Fibroblast of skin of left biceps (primary cell): ENCODE measurements around the gene GRP.
"Not testable (repeated sequence)": the region's sequence is repeated elsewhere in the genome, so short reads cannot be mapped to it uniquely, and the experiment has no call there.

Source experiments
- DNase-seq, 2 experiments: peaks; one replicate each; pipeline ENCODE4 v3.0.0-alpha.2; 2013; ENCODE audit warnings: low read depth in 2 of 2

GRP gene

DNA sequence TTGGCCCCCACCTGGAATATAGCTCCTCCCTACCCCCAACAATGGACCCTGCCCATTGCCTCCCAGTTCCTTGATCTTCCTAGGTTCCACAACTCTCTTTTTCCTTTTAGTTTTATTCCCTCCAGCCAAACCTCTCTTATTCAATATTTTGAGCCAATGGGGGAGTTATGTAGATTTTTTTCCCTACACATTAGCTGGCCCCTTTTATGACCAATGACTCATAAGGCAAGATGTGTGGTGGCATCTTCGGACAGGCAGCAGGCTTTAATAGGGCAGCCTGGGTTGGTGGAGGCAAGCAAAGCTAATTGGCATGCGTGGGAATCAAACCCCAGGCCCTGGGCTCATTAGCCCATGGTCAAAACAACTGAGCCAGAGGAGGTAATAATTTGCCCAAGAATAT is 9.2 kb downstream of the GRP start:
- no peak for DNase-seq

GRCh38 chr18:59229701-59230443 is 9.9 kb downstream of the GRP start:
- peak; percentile 23 to 25 for DNase-seq

DNA sequence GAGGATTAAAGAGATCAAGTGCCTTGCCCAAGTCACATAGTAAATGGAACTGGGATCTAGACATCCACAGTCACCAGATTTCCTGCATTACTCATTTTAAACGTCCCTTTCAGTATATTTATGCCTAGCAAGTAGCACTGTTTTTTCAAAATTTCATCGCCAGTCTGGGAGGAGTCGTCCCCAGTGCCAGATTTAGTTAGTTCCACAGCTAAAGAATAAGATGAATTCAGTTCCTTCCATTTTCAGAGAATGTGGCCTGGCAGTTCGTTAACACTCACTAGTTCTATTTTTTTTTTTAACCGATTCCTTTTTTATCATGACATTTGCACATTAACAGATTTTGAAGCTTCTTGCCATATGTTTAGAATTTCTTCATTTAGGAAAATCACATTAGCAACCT is 11.2 kb downstream of the GRP start:
- no peak for DNase-seq

DNA sequence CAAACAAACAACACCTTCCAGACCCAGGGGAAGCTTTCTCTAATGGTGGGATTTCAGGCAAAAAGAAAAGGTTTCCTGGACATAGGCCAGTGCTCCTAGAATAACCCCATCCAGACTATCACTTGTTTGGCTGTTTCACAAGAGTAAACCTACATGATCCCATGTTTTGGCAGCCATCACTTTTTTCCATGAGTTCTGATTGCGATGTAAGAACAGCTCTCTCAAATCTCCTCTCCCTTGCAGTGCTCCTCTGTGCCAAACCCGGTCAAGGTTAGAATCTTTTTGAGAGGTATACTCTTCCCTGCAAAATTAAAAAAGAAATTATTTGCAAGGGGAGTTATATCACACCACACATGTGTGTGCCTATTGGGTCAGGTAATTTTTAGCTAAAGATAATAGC is 11.9 kb downstream of the GRP start:
- no peak for DNase-seq

GRCh38 chr18:59232309-59233016 is 12.5 kb downstream of the GRP start:
- no peak for DNase-seq

DNA sequence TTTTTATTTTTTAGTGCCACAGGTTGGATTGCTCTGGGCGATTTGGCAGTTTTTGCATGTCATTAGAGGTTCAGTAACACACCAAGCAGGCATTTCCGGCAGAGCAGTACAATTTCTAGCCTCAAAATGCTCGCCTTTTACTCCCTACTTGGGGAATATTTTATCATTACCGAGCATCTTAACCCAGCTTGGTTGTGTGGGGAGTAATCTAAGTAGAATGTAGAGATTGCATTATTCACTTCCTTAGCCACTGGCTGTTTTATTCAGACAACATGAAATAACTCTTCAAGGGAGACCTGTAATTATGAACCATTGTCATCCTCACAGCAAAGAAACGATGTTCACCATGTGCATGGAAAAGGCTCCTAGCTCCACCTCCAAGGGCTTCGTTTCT is 13.1 kb downstream of the GRP start:
- DNase-seq, result peak in 1 of 2 experiments; percentile 15

DNA sequence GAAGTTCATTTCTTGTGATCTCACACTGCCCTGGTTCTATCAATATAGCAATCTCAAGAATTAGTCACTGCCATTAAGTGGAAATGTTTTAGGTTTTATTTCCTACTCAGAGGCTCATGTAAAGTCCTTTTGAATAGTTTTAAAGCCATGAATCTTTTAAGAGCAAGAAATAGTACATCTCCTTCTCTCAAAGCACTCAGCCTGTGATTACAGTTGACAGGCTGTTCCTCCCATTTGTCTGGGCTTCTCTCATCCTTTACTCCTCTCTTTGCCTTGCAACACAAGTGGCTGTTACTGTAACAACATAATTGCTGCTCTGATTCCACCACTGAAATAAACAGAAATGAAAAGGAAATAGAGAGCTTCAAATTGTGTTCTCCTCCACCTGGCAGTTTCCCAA is 18.4 kb downstream of the GRP start:
- DNase-seq, result no peak

DNA sequence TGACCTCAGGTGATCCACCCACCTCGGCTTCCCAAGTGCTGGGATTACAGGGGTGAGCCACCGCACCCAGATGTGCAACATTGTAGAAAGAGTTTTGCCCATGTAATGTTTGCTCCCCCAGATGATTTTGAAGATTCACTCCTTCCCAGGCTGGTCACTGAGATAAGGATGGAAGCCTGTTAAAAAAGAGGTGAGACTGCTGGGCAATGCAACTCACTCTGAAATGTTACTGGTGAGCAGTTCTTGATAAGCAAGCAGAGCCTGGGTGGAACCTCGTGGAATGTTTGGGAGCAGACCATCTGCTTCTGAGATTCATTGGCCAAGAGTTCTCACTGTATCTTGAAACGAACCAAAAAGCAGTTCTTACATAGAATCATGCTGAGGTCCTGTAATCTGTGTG is 19.7 kb downstream of the GRP start:
- DNase-seq, result no peak

DNA sequence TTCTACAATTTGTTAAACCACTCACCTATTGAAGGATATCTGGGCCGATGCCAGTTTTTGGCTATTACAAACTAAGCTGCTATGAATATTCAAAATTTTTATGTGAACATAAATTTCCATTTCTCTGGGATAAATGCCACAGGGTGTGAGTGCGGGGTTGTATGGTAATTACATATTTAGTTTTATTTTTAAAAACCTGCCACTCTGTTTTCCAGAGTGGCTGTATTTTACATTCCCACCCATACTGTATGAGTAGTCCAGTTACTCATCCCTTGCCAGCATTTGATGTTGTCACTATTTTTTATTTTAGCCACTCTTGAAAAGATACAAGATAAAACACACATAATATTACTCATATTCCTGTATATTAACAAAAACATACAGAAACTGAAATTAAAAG is 22.9 kb downstream of the GRP start:
- no peak for DNase-seq

DNA sequence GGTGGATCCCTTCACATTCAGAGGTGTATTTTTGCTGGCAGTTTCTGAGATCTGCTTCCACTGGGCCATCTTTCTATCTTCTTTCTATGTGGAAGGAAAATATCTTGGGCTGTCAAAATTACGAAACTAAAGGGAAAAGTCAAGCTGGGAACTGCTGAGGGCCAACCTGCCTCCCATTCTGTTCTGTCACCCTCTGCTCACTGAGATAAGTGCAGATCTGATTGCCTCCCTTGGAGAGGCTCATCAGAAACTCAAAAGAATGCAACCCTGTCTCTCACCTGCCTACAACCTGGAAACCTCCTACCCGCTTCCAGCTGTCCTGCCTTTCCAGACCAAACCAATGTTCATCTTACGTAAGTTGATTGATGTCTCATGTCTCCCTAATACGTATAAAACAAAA is 26.8 kb downstream of the GRP start:
- DNase-seq, result no peak

- peak; percentile 64 to 68 for DNase-seq
These were observed 29.3 kb downstream of the GRP start for GRCh38 chr18:59249199-59249774.

GRCh38 chr18:59255491-59255890 is 35.5 kb downstream of the GRP start:
- not testable (repeated sequence) for DNase-seq

GRCh38 chr18:59261842-59262241 is 41.9 kb downstream of the GRP start:
- DNase-seq, result not testable (repeated sequence)

DNA sequence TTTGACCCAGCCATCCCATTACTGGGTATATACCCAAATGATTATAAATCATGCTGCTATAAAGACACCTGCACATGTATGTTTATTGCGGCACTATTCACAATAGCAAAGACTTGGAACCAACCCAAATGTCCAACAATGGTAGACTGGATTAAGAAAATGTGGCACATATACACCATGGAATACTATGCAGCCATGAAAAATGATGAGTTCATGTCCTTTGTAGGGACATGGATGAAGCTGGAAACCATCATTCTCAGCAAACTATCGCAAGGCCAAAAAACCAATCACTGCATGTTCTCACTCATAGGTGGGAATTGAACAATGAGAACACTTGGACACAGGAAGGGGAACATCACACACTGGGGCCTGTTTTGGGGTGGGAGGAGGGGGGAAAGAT is 42.3 kb downstream of the GRP start:
- DNase-seq, result not testable (repeated sequence)

GRCh38 chr18:59263661-59264060 is 43.7 kb downstream of the GRP start:
- DNase-seq, result no peak

DNA sequence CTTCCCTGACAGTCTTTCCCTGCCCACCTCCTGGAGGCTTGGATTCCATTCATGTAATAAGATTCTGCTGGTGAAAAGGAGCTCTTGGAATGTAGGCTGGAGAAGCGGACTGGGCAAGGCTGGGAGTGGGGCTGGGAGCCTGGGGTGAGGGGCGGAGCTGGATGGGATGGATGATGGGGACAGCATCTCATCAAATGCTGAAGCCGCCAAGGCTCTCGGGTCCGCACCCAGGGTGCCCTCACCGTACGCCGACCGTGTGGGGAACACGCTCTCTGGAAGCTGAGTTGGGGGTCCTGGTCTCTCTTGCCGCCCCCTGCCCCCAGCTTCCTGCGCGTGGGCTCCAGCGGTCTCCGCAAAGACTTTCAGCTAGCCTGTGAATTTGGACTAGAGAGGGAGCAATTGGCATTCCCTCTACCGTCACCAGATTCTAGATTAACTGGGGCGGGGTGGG is 44.2 kb downstream of the GRP start:
- no peak for DNase-seq

- no peak for DNase-seq
These were observed 44.8 kb downstream of the GRP start for GRCh38 chr18:59264651-59265245.

- DNase-seq, result no peak
These were observed 45.5 kb downstream of the GRP start for GRCh38 chr18:59265246-59265973.

- no peak for DNase-seq
These were observed 46.0 kb downstream of the GRP start for GRCh38 chr18:59265974-59266369.

- no peak for DNase-seq
These were observed 46.5 kb downstream of the GRP start for GRCh38 chr18:59266459-59266858.

DNA sequence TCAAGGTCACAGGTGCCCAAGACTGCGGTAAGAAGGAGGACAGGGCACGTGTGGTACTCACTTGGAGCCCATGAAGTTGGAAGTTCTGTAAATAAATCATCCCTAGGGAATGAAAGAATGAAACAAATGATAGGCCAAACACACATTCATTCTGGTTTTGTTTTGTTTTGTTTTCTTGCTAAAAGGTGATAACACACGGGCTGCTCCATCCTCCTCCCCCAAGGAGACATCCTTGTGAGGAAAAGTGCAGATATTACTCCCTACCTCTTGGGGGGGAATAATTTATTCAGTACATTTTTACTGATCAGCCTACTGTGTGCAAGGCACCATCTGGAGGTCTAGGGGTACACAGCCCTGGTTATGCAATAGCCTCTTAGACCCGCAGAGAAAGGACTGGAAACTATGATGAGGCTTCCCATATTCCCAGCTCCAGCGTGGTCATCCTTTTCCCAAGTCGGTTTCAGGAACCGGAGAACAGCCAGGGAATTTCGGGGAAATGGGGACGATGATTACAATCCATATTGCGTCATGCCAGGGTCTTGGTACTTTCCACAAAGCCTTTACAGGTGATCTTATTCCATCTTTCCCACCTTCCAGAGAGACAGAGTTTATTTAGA is 47.0 kb downstream of the GRP start:
- DNase-seq, result no peak
